GM19023 (cell line): Measurements from ENCODE around the gene ALG12.

Experiments used
- ATAC-seq: cut with Tn5 transposase; IDR thresholded peaks from one replicate; pipeline ENCODE4 v1.9.1; 2021; ENCODE audit warnings: mild to moderate bottlenecking, moderate library complexity; ENCODE audit not compliant: unreplicated experiment

ALG12 gene

DNA sequence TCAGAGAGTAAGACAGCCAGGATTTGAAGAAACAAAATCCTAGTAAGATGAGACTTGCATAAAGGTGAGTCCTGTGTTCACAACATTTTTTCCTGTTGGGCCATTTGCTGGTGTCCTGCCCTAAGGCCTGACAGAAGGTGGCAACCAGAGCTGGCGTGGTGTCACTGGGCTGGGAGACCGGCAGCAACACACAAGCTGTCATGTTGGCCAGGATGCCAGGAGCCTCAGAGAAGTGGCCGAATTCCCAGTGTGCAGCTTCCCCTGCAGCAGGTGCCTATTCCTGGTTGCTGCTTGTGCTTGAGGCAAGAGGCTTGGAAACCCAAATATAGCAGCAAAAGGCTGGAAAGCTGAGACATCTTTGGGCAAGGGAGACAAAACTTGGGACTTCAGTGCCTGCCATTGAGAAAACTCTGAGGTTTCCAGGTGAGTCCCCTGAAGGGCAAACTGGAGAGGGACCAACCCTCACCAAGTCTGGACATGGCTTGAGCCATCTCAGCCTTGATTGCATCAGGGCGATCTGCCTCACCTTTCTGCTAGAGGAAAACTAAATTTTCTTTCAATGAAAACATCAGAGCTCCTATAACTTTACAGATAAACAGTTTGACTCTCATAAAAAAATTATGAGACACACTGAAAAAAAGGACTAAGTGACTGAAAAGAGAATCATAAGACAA lies 25.9 kb downstream of the ALG12 start:
- ATAC-seq = no peak

DNA sequence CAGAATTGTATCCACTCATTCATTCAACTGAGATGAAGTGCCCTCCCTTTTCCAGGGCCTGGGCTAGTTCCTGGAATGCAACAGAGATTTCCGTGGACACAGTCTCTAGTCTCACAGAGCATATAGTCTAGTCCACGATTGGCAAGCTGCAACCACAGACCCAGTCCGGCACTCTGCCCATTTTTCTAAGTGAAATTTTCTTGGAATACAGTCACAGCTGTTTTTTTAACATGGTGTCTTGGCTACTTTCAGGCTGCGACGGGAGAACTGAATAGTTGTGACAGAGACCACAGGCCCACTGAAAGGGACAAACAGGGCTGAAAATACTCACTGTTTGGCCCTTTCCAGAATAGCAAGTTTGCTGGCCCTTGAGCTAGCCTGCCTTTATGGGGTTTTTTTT lies 29.2 kb downstream of the ALG12 start:
- no peak for ATAC-seq

DNA sequence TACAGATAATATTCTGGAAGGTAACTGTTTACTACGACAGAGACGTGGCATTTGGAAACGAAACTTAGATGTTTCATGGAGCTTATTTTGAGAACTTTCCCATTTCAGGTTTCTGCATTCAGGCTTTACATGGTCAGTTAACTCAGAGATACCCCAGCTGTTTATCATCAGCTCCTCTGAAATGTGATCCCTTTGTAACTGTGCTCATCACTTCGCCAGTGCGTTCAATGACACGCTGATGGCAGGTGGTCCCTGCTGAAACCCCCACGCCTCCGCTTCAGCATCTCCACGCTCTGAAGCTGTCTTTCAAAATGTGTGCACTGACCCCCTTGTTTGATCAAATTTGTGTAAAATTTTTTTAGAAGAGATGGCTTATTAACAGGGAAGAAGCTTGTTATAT lies 30.5 kb downstream of the ALG12 start:
- ATAC-seq = no peak

DNA sequence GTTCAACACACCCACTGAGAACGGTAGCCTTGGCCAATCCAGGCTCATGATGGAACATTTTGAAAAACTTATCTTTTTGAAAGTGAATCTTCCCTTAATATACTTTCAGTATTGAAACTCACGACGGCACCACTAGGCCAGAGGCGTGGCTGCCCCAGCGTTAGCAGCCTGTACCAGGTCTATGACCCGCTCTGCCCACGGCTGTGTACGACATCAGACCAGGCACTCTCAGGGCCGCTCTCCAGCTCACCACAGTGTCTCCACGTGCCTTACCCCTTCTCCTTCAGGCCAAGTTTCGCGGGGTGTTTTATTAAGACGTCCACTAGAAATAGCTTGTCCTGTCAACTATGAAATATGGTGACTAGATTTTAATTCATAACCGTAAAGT lies 31.2 kb downstream of the ALG12 start:
- ATAC-seq = no peak

- no peak for ATAC-seq
These were observed 31.7 kb downstream of the ALG12 start for GRCh38 chr22:49886346-49887063.

DNA sequence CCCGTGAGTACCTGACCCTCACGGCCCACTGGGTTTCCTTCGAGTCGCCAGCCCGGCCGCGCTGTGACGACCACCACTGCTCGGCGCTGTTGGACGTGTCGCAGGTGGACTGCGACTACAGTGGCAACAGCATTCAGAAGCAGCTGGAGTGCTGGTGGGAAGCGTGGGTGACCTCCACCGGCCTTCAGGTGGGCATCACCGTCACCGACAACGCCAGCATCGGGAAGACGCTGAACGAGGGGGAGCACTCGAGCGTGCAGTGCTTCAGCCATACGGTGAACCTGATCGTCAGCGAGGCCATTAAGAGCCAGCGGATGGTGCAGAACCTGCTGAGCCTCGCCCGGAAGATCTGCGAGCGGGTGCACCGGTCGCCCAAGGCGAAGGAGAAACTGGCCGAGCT lies 32.4 kb downstream of the ALG12 start:
- no peak for ATAC-seq

DNA sequence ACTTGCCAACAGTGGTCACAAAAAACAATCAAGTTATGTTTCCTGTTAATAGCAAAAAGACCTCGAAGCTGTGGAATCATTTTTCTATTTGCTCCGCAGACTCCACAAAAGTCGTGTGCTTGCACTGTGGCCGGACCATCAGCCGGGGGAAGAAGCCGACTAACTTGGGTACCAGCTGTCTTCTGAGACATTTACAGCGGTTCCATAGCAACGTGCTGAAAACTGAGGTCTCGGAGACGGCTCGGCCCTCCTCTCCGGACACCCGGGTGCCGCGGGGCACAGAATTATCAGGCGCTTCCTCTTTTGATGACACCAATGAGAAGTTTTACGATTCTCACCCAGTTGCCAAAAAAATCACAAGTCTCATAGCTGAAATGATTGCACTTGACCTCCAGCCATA lies 33.0 kb downstream of the ALG12 start:
- no peak for ATAC-seq

- ATAC-seq = no peak
These were observed 33.6 kb downstream of the ALG12 start for GRCh38 chr22:49884503-49885260.

DNA sequence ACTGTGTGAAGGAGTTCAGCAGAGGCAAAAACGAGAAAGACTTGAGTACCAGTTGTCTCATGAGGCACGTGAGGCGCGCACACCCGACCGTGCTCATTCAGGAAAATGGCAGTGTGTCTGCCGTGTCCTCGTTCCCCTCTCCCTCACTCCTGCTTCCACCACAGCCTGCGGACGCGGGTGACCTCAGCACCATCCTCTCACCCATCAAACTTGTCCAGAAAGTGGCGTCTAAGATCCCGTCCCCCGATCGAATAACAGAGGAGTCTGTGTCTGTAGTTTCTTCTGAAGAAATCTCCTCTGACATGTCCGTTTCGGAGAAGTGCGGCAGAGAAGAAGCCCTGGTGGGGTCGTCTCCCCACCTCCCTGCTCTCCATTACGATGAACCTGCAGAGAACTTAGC lies 34.2 kb downstream of the ALG12 start:
- ATAC-seq = no peak

DNA sequence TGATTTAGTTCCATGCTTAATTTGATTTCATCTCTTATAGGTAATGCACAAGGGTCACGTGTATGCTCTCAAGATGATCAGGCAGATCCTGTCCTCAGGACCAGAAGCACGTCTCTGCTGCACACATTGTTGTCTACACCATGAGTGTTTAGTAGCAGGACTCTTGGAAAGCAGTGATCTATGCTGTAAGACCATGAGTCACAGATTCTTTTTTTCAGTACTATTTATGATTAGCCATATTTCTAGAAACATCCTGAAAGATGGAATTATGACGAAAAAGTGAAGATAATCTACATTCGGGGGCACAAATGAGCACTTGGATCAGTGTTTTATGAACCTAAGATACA lies 35.0 kb downstream of the ALG12 start:
- ATAC-seq = no peak

GRCh38 chr22:49882519-49883293 lies 35.5 kb downstream of the ALG12 start:
- no peak for ATAC-seq

GRCh38 chr22:49881856-49882255 lies 36.4 kb downstream of the ALG12 start:
- no peak for ATAC-seq

- ATAC-seq = no peak
These were observed 38.0 kb downstream of the ALG12 start for GRCh38 chr22:49880281-49880680.

GRCh38 chr22:49879871-49880270 lies 38.4 kb downstream of the ALG12 start:
- ATAC-seq = no peak

DNA sequence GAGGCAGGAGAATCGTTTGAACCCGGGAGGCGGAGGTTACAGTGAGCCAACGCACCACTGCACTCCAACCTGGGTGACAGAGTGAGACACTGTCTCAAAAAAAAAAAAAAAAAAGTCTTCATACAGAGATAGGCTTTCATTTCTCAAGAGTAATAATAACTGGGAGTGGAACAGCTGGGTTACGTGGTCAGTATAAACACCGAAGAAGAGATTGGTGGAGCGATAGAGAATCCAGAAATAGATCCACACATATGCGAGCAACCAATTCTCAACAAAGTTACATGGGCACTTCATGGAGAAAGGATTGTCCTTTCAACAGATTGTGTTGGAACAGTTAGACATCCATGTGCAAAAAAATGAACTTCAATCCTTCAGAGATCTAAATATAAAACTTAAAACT lies 40.0 kb downstream of the ALG12 start:
- no peak for ATAC-seq

DNA sequence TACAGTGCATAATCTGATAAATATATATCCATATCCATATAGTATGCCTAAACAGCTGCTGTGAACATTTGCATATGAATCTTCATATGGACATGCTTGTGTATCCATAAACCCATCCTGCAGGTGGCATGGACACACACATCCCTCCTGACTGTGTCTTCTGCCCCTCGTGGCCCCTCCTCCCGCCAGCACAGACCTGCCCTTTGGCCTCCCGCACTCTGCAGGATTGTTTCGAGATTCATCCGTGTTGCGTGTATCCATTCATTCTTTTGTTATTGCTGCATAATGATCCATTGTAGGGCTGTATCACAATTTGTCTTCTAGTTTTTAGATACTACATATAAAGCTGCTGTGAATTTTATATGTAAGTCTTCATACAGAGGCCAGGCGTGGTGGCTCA lies 40.6 kb downstream of the ALG12 start:
- no peak for ATAC-seq

GRCh38 chr22:49873228-49873940 lies 44.9 kb downstream of the ALG12 start:
- no peak for ATAC-seq

GRCh38 chr22:49872347-49872746 lies 45.9 kb downstream of the ALG12 start:
- no peak for ATAC-seq

GRCh38 chr22:49871482-49871881 lies 46.8 kb downstream of the ALG12 start:
- ATAC-seq = no peak

DNA sequence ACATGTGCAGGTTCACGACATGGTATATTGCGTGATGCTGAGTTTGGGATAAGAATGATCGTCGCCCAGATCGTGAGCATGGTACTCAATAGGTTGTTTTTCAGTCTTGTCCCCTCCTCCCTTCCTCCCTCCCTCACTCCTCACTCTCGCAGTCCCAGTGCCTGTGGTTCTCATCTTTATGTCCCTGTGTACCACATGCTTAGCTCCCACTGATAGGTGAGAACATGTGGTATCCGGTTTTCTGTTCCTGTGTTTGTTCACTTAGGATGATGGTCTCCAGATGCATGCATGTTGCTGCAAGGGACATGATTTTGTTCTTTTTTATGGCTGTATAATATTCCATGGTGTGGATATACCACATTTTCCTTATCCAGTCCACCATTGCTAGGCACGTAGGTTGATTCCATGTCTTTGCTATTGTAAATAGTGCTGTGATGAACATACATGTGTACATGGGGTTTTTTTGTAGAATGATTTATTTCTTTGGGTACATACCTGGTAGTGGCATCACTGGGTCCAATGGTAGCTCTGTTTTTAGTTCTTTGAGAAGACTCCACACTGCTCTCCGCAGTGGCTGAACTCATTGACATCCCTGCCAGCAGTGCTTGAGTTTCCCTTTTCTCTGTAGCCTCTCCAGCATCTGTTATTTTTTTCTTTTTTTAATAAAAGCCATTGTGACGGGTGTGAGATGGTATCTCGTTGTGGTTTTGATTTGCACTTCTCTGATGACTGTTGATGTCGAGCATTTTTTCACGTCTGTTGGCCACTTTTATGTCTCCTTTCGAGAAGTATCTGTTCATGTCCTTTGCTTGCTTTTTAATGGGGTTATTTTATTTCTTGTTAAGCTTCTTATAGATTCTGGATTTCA lies 48.2 kb downstream of the ALG12 start:
- ATAC-seq = no peak
